Measurements from ENCODE around the gene CDH20.

- TF ChIP-seq ZSCAN29 (CRISPR knock-in tag; conservative IDR thresholded peaks at IDR 0.05): no peak
- no peak for TF ChIP-seq CTCF (CRISPR knock-in tag; IDR thresholded peaks at IDR 0.05)
Observed at GRCh38 chr18:61582202-61582710, 249.0 kb downstream of the CDH20 start.
